GM12878 (cell line): Measurements from ENCODE around the gene METTL23. TPM values are rescaled to one million over a fixed set of nuclear protein-coding genes. Genes with fewer than 3 reads are reported as not detected.
A peak's percentile ranks its signal among the peaks of the same experiment; 100 is the strongest.

Experiments used
- ESRRA ChIP-seq: IDR thresholded peaks from 2 replicates; pipeline ENCODE4 v1.6.1; 2012; ENCODE audit warnings: mild to moderate bottlenecking, low read length, improper control_type of control experiment
- HSF1 ChIP-seq: fragments of 150-350 bp; IDR thresholded peaks from 2 replicates; pipeline ENCODE4 v1.6.1; 2014; ENCODE audit warnings: mild to moderate bottlenecking, low read depth, low read length
- JUND ChIP-seq: IDR thresholded peaks from 2 replicates; pipeline ENCODE4 v1.6.1; 2012; ENCODE audit warnings: low read depth, mild to moderate bottlenecking, low read length, improper control_type of control experiment, moderate library complexity
- KLF5 ChIP-seq: fragments of 450-650 bp; IDR thresholded peaks from 2 replicates; pipeline ENCODE4 v1.6.1; 2014; ENCODE audit warnings: mild to moderate bottlenecking; ENCODE audit not compliant: partially characterized antibody
- MXI1 ChIP-seq: fragments of 150-350 bp; IDR thresholded peaks from 2 replicates; pipeline ENCODE4 v1.6.1; 2011; ENCODE audit warnings: low read depth, mild to moderate bottlenecking, inconsistent platforms, low read length, improper control_type of control experiment
- MYB ChIP-seq: fragments of 150-350 bp; IDR thresholded peaks from 2 replicates; pipeline ENCODE4 v1.6.1; 2014; ENCODE audit warnings: mild to moderate bottlenecking, low read depth, low read length, borderline replicate concordance
- NFXL1 ChIP-seq: fragments of 450-650 bp; IDR thresholded peaks from 2 replicates; pipeline ENCODE4 v1.6.1; 2017; ENCODE audit warnings: antibody characterized with exemption, mild to moderate bottlenecking, borderline replicate concordance
- NFYA ChIP-seq: IDR thresholded peaks from 2 replicates; pipeline ENCODE4 v1.6.1; 2011; ENCODE audit warnings: low read depth, mild to moderate bottlenecking, low read length, improper control_type of control experiment, borderline replicate concordance
- RBBP5 ChIP-seq: fragments of 200-600 bp; sonication (generic); conservative IDR thresholded peaks from 2 replicates; pipeline ENCODE4 v1.6.1; 2016
- SIN3A ChIP-seq: IDR thresholded peaks from 2 replicates; pipeline ENCODE4 v1.6.1; 2012; ENCODE audit warnings: low read depth, low read length, improper control_type of control experiment
- SPI1 ChIP-seq: IDR thresholded peaks from 2 replicates; pipeline ENCODE4 v1.6.1; 2011; ENCODE audit warnings: low read depth, mild to moderate bottlenecking, low read length, moderate library complexity, borderline replicate concordance; ENCODE audit not compliant: insufficient read depth
- STAT1 ChIP-seq: fragments of 450-650 bp; conservative IDR thresholded peaks from 2 replicates; pipeline ENCODE4 v1.6.1; 2014; ENCODE audit warnings: antibody characterized with exemption, mild to moderate bottlenecking
- TCF12 ChIP-seq: IDR thresholded peaks from 2 replicates; pipeline ENCODE4 v1.6.1; 2011; ENCODE audit warnings: low read depth, mild to moderate bottlenecking, low read length
- WRNIP1 ChIP-seq: IDR thresholded peaks from 2 replicates; pipeline ENCODE4 v1.6.1; 2011; ENCODE audit warnings: low read depth, low read length, improper control_type of control experiment, borderline replicate concordance
- polyA plus RNA-seq, 11 experiments: library from polyadenylated mRNA; depleted of rRNA in 4 of 11; unstranded in 6 of 11; stranded (reverse) in 5 of 11; fragments of >200 nt; fragmentation: Nextera tagmentation in 4 of 11; fragmentation: Illumina TruSeq in 1 of 11; extraction: Ambion mirVana in 4 of 11; extraction: Trizol in 1 of 11; gene quantifications; 1 replicate in 1 of 11; 2 replicates in 10 of 11; pipeline versions ENCODE4 v1.2.1 to v1.2.3, GENCODE V29; 2011 to 2016; ENCODE audit warnings: inconsistent platforms in 2 of 11, missing spikeins in 2 of 11, low read depth in 1 of 11
- total RNA-seq, 4 experiments: library from RNA; depleted of rRNA in 3 of 4; stranded (reverse); fragments of >200 nt in 3 of 4; fragmentation: Illumina TruSeq in 1 of 4; extraction: Trizol in 1 of 4; gene quantifications; 2 replicates each; pipeline versions ENCODE4 v1.2.1 to v1.2.3, GENCODE V29; 2013 to 2021
- TF ChIP-seq, protein P1 (sequence below): fragments of 150-350 bp; IDR thresholded peaks from 2 replicates; pipeline ENCODE4 v1.6.1; 2016; ENCODE audit warnings: low read depth, low read length
- TF ChIP-seq, protein P2 (sequence below): fragments of 450-650 bp; IDR thresholded peaks from 2 replicates; pipeline ENCODE4 v1.6.1; 2016; ENCODE audit warnings: mild to moderate bottlenecking, moderate library complexity, borderline replicate concordance
- TF ChIP-seq, protein P3 (sequence below): IDR thresholded peaks from 2 replicates; pipeline ENCODE4 v1.6.1; 2011; ENCODE audit warnings: low read depth, low read length, improper control_type of control experiment, borderline replicate concordance
- TF ChIP-seq, protein P4 (sequence below): fragments of 450-650 bp; conservative IDR thresholded peaks from 2 replicates; pipeline ENCODE4 v1.6.1; 2017; ENCODE audit warnings: mild to moderate bottlenecking, moderate library complexity

The METTL23 gene
- total and polyA plus RNA-seq, 10 of the 15 experiments (the other 5 are each of a cell fraction or from before 2014, with no cell fraction given) = 25.6 to 61.5 (median 30.9) TPM

DNA sequence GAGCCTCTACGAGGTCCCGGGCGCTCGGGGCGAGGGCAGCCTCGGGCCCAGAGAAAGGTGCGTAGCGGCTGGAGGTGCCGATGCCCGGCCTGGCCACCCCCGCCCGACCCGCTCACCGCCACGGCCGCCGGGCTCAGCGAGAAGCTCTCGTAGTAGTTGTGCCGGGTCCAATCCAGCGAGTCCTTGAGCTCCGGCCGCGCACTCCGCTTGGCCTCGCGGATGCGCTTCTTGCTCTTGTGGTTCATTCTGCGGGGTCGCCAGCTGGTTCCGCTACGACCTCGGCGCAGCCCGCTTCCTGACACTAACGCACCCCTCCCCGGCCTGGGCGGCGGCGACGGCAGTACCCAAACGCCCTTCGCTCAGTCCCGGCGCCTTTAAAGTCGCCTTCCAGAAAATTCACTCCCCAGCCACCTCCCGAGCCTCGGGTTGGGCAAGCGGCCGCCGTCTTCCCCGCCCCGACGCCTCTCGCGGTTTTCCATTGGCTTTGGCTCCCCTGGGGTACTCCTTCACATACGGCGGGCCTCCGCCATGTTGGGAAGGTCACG, 336 bp upstream of the METTL23 start, which contains the start of gene JMJD6 (continued):
- TF ChIP-seq, protein P1, sequence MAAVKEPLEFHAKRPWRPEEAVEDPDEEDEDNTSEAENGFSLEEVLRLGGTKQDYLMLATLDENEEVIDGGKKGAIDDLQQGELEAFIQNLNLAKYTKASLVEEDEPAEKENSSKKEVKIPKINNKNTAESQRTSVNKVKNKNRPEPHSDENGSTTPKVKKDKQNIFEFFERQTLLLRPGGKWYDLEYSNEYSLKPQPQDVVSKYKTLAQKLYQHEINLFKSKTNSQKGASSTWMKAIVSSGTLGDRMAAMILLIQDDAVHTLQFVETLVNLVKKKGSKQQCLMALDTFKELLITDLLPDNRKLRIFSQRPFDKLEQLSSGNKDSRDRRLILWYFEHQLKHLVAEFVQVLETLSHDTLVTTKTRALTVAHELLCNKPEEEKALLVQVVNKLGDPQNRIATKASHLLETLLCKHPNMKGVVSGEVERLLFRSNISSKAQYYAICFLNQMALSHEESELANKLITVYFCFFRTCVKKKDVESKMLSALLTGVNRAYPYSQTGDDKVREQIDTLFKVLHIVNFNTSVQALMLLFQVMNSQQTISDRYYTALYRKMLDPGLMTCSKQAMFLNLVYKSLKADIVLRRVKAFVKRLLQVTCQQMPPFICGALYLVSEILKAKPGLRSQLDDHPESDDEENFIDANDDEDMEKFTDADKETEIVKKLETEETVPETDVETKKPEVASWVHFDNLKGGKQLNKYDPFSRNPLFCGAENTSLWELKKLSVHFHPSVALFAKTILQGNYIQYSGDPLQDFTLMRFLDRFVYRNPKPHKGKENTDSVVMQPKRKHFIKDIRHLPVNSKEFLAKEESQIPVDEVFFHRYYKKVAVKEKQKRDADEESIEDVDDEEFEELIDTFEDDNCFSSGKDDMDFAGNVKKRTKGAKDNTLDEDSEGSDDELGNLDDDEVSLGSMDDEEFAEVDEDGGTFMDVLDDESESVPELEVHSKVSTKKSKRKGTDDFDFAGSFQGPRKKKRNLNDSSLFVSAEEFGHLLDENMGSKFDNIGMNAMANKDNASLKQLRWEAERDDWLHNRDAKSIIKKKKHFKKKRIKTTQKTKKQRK = no peak
- TF ChIP-seq, protein P2, sequence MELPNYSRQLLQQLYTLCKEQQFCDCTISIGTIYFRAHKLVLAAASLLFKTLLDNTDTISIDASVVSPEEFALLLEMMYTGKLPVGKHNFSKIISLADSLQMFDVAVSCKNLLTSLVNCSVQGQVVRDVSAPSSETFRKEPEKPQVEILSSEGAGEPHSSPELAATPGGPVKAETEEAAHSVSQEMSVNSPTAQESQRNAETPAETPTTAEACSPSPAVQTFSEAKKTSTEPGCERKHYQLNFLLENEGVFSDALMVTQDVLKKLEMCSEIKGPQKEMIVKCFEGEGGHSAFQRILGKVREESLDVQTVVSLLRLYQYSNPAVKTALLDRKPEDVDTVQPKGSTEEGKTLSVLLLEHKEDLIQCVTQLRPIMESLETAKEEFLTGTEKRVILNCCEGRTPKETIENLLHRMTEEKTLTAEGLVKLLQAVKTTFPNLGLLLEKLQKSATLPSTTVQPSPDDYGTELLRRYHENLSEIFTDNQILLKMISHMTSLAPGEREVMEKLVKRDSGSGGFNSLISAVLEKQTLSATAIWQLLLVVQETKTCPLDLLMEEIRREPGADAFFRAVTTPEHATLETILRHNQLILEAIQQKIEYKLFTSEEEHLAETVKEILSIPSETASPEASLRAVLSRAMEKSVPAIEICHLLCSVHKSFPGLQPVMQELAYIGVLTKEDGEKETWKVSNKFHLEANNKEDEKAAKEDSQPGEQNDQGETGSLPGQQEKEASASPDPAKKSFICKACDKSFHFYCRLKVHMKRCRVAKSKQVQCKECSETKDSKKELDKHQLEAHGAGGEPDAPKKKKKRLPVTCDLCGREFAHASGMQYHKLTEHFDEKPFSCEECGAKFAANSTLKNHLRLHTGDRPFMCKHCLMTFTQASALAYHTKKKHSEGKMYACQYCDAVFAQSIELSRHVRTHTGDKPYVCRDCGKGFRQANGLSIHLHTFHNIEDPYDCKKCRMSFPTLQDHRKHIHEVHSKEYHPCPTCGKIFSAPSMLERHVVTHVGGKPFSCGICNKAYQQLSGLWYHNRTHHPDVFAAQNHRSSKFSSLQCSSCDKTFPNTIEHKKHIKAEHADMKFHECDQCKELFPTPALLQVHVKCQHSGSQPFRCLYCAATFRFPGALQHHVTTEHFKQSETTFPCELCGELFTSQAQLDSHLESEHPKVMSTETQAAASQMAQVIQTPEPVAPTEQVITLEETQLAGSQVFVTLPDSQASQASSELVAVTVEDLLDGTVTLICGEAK = peak; percentile 10; the same call in 1 of the 2 replicates
- no peak for TF ChIP-seq KLF5
- no peak for TF ChIP-seq RBBP5
- TF ChIP-seq, protein P3, sequence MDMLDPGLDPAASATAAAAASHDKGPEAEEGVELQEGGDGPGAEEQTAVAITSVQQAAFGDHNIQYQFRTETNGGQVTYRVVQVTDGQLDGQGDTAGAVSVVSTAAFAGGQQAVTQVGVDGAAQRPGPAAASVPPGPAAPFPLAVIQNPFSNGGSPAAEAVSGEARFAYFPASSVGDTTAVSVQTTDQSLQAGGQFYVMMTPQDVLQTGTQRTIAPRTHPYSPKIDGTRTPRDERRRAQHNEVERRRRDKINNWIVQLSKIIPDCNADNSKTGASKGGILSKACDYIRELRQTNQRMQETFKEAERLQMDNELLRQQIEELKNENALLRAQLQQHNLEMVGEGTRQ = no peak
- no peak for TF ChIP-seq NFYA
- TF ChIP-seq, protein P4, sequence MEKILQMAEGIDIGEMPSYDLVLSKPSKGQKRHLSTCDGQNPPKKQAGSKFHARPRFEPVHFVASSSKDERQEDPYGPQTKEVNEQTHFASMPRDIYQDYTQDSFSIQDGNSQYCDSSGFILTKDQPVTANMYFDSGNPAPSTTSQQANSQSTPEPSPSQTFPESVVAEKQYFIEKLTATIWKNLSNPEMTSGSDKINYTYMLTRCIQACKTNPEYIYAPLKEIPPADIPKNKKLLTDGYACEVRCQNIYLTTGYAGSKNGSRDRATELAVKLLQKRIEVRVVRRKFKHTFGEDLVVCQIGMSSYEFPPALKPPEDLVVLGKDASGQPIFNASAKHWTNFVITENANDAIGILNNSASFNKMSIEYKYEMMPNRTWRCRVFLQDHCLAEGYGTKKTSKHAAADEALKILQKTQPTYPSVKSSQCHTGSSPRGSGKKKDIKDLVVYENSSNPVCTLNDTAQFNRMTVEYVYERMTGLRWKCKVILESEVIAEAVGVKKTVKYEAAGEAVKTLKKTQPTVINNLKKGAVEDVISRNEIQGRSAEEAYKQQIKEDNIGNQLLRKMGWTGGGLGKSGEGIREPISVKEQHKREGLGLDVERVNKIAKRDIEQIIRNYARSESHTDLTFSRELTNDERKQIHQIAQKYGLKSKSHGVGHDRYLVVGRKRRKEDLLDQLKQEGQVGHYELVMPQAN = peak; percentile 92
- peak; percentile 81; the same call in 1 of the 2 replicates for TF ChIP-seq TCF12
- TF ChIP-seq ESRRA = no peak
- peak; percentile 66 for TF ChIP-seq HSF1
- TF ChIP-seq NFXL1 = no peak
- TF ChIP-seq WRNIP1 = no peak
- no peak for TF ChIP-seq SPI1
- TF ChIP-seq JUND = no peak
- peak; percentile 79; the same call in 1 of the 2 replicates for TF ChIP-seq SIN3A
- no peak; the same call in 1 of the 2 replicates for TF ChIP-seq STAT1
- no peak for TF ChIP-seq MYB
- no peak for TF ChIP-seq MXI1
